Globus pallidus (tissue), 1 donor: ENCODE results near the gene ERBB4.
A peak's percentile ranks its signal among the peaks of the same experiment; 100 is the strongest.
"Not testable (repeated sequence)": the region's sequence is repeated elsewhere in the genome, so short reads cannot be mapped to it uniquely, and the experiment has no call there.

Experiments
- DNase-seq: peaks from one replicate; pipeline ENCODE4 v3.0.0-alpha.2; 2015; ENCODE audit warnings: low spot score

Gene ERBB4

GRCh38 chr2:212073360-212073759, 465.2 kb downstream of the ERBB4 start:
- DNase-seq, result no peak

GRCh38 chr2:212066546-212066945, 472.1 kb downstream of the ERBB4 start:
- no peak for DNase-seq

- no peak for DNase-seq
These were observed 474.3 kb downstream of the ERBB4 start for GRCh38 chr2:212064318-212064717.

GRCh38 chr2:212052412-212053159, 486.0 kb downstream of the ERBB4 start:
- DNase-seq, result no peak

GRCh38 chr2:212050871-212051270, 487.7 kb downstream of the ERBB4 start:
- no peak for DNase-seq

- DNase-seq, result no peak
These were observed 496.0 kb downstream of the ERBB4 start for GRCh38 chr2:212042562-212042961.

GRCh38 chr2:212037062-212037461, 501.5 kb downstream of the ERBB4 start:
- peak; percentile 16 for DNase-seq

GRCh38 chr2:212034841-212035585, 503.6 kb downstream of the ERBB4 start:
- DNase-seq, result no peak

GRCh38 chr2:212033888-212034287, 504.7 kb downstream of the ERBB4 start:
- no peak for DNase-seq

GRCh38 chr2:212032536-212033219, 505.9 kb downstream of the ERBB4 start:
- DNase-seq, result no peak

- no peak for DNase-seq
These were observed 506.6 kb downstream of the ERBB4 start for GRCh38 chr2:212032032-212032431.

GRCh38 chr2:212030709-212031108, 507.9 kb downstream of the ERBB4 start:
- no peak for DNase-seq

- no peak for DNase-seq
These were observed 509.7 kb downstream of the ERBB4 start for GRCh38 chr2:212028798-212029394.

GRCh38 chr2:212027681-212028628, 510.6 kb downstream of the ERBB4 start:
- peak; percentile 8 for DNase-seq

- DNase-seq, result no peak
These were observed 514.6 kb downstream of the ERBB4 start for GRCh38 chr2:212024040-212024439.

GRCh38 chr2:212022966-212023365, 515.6 kb downstream of the ERBB4 start:
- no peak for DNase-seq

- no peak for DNase-seq
These were observed 516.7 kb downstream of the ERBB4 start for GRCh38 chr2:212021947-212022346.

- no peak for DNase-seq
These were observed 523.0 kb downstream of the ERBB4 start for GRCh38 chr2:212015588-212015987.

- DNase-seq, result no peak
These were observed 525.0 kb downstream of the ERBB4 start for GRCh38 chr2:212013626-212014025.

- not testable (repeated sequence) for DNase-seq
These were observed 528.3 kb downstream of the ERBB4 start for GRCh38 chr2:212010305-212010704.

- DNase-seq, result no peak
These were observed 530.6 kb downstream of the ERBB4 start for GRCh38 chr2:212007972-212008371.
